Left lobe of liver (tissue), 2 donors: ENCODE measurements around the gene SH3RF3. TPM values are rescaled to one million over a fixed set of nuclear protein-coding genes. Genes with fewer than 3 reads are reported as not detected.

Experiments
- ATAC-seq: fragments of 200-7000 bp; cut with Tn5 transposase; one replicate; pipeline ENCODE4 v1.9.1; 2020; ENCODE audit warnings: mild to moderate bottlenecking, moderate library complexity
- DNase-seq: peaks from one replicate; pipeline ENCODE4 v3.0.0-alpha.2; 2020; ENCODE audit warnings: low spot score
- total RNA-seq: library from RNA; stranded (reverse); gene quantifications from one replicate; pipeline ENCODE4 v1.2.1, GENCODE V29; 2021
- donor health status: DM: no; HTN: no; CAD: no; lungs with moderate emphysema.
- donor health status: DM: no; HTN: yes; CAD: no.

The SH3RF3 gene
- total RNA-seq, 1 donor from 2014 or later, result 1.1 TPM

GRCh38 chr2:109297566-109298490 is 168.8 kb downstream of the SH3RF3 start:
- DNase-seq (no peak), ATAC-seq (no peak)

DNA sequence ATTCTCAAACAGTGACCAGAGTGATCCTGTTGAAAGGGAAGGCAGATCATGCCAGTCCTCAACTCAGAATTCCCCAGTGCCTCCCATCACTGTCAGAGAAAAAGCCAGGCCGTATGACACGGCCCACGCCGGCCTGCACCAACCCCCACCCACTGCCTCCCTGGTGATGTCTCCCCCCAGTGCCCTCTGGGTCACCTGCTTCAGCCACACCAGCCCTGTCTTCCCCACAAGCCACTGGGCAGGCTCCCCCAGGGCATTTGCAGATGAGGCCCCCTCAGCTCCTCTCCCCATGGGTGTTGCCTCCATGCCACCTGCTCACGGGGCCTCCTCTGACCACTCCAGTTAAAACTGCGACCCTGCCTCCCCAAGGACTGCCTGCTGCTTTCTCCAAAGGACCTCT is 169.8 kb downstream of the SH3RF3 start:
- ATAC-seq (no peak), DNase-seq (no peak)

- ATAC-seq (no peak), DNase-seq (no peak)
Measured at GRCh38 chr2:109299536-109299935, 170.5 kb downstream of the SH3RF3 start.

GRCh38 chr2:109300582-109300981 is 171.6 kb downstream of the SH3RF3 start:
- ATAC-seq (no peak), DNase-seq (no peak)

- ATAC-seq (no peak), DNase-seq (no peak)
Measured at GRCh38 chr2:109301746-109302145, 172.7 kb downstream of the SH3RF3 start.

DNA sequence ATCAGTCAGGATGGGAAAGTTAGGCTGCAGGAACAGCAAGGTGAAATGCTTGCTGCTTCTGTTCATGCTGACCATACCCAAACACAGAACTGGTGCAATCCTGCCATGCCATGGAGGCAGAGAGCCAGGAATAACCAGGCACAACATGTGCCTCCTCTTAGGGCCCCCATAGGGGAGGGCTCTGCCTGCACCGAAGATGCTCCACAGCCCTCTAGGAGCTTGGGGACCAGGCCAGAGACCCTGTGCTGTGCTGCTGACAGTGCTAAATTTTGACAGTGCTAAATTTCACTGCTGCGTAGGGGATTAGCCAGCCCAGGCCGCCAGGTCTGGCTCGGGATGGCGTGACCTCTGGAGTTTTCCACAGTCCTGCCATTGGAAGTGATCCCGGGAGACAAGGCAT is 173.3 kb downstream of the SH3RF3 start:
- DNase-seq, result no peak
- no peak for ATAC-seq

- DNase-seq, result no peak
- no peak for ATAC-seq
Measured at GRCh38 chr2:109304242-109304641, 175.2 kb downstream of the SH3RF3 start.

DNA sequence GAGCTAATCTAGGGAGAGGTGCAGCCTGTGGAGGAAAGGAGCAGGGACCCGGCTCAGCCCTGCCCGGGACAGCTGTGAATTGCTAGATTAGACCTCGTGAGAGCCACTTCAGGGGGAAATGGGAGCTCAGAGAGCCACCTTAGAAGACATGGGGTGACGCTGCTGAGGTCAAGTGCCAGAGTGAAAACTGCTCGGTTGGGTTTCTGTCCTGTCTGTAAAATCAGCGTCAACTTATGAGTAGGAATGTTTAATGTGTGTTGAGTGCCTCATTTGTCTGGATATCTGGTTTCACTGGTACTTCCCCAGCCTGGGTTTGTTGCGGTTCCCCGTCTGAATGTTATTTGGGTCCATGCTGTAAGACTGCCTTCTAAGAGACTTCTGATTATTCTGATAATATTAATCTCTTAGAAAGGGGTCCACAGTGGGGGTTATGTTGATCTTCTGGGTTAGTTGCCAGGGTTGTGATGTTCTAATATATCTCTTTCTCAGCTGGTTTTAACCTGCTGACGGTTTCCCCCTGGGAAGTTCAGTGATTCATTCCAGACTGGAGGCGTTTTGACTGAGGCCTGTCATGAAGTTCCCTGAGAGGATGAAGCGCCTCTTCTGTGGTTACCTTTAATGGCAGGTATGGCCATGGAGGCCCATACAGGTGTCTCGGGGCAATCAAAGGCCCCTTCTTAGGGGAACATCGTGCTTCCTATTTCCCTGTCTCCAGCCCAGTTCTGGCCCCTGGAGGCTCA is 175.9 kb downstream of the SH3RF3 start:
- DNase-seq (no peak), ATAC-seq (no peak)

DNA sequence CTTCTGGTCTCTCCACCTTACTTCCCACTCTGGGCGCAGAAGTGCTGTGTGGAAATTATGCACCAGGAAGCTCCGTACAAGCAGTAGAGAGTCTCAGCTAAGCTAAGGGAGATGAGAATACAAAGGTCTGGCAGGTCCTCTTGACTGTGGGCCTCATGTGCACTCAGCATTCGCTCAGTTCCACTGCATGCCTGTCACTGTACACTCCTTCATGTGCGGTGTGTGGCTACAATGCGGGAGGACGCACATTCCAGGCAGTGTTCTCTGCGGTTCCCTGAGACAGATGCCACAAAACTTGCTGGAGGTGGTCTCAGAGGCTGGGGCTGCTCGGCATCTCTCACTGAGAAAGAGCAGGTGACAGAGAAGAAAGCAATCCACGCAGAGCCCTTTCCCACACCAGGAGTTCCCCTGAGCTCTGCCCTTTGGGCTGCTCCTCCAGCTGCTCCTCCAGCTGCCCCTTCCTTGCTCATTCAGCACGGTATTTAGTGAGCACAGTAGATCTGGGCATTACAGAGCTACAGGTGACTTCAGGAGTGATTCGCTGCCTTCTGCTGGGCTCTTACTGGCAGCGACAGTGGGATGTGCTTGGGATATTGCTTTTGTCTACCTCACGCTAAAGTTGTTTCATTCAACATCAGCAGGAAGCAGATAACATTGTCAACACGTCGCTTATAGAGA is 176.6 kb downstream of the SH3RF3 start:
- no peak for ATAC-seq
- DNase-seq, result no peak

DNA sequence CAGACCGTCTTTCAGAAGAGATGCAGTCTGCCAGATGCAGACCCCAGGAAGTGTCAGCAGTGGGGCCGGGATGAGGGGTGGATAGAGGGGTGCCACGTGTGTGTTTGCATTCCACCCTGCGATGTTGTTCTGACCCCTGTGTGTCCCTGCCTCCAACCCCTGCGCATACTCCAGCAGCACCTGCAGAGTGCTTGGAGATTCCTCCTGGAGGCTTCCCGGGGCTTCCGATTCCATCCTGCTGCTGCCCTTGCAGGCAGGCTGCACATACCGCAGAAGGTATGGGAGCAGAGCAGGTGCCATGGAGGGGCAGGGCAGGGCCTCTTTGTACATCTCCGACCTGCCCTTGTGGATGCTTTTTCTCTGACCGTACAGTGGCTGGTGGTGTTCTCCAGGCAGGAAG is 177.2 kb downstream of the SH3RF3 start:
- DNase-seq (no peak), ATAC-seq (no peak)

- ATAC-seq, result no peak
- no peak for DNase-seq
Measured at GRCh38 chr2:109311771-109312170, 182.8 kb downstream of the SH3RF3 start.

- ATAC-seq (no peak), DNase-seq (no peak)
Measured at GRCh38 chr2:109312902-109313301, 183.9 kb downstream of the SH3RF3 start.

GRCh38 chr2:109313343-109313742 is 184.3 kb downstream of the SH3RF3 start:
- ATAC-seq, result no peak
- DNase-seq, result no peak

DNA sequence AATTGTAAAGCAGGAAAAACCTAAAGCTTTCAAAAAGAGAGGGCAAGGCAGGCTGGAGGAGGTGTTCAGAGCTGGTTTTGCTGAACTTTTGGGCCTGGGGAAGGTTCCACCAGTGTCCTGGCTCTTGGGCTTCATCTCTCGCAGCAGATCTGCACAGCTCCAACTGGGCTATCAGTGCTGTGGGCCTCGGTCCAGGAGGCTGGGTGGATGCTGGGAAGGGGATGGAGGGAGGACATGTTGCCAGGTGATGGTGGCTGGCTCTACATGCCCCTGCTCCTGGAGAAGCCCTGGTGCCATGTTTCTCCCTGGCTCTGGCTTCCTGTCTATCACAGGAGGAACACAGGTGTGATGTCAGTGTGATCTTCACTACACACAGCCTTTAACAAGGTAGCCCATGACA is 187.1 kb downstream of the SH3RF3 start:
- DNase-seq (no peak), ATAC-seq (no peak)

- ATAC-seq, result no peak
- no peak for DNase-seq
Measured at GRCh38 chr2:109317471-109318095, 188.6 kb downstream of the SH3RF3 start.

- no peak for ATAC-seq
- no peak for DNase-seq
Measured at GRCh38 chr2:109318150-109318948, 189.3 kb downstream of the SH3RF3 start.

- DNase-seq (no peak), ATAC-seq (no peak)
Measured at GRCh38 chr2:109318949-109319342, 189.9 kb downstream of the SH3RF3 start.

- DNase-seq (no peak), ATAC-seq (no peak)
Measured at GRCh38 chr2:109320195-109320922, 191.4 kb downstream of the SH3RF3 start.

DNA sequence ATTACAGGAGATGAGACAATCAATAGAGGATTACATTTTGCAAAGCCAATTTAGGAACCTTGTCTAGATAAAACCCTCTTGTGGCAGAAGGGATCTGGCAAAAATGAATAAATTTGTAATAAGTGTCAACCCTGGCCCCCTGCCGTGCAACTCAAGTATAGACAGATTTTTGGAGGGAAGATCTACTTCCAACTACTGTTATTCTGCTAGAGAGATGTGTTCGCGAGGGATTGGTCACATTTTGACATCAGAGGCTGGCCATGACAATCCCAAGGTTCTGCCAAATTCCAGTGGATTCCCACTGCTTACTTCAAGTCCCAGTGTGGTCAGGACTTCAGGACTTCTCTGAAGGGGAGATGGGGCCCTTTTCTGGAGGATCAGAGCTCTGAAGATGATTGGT is 192.6 kb downstream of the SH3RF3 start:
- ATAC-seq, result no peak
- no peak for DNase-seq

DNA sequence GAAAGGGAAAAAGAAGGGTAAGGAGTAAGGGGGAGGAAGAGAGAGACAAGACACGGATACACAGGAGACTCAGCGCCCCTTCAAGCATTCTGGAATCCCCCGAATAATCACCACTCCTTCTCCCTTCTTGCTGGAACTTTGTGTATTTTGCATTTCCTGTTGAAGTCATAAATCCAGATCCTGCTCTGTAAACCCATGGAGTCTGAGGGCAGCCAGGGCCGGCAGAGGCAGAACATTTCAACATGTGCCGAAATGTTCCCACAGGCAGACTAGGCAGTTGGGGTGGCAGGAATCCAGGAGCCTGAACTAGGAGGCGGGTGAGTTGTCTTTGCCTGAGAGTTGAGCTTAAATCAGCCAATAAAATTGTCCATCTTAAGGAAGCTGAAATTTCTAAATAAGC is 193.1 kb downstream of the SH3RF3 start:
- ATAC-seq (peak; percentile 94), DNase-seq (peak; percentile 73)
